Renal cortex interstitium (tissue), 11 donors: ENCODE data around the gene PARK7. TPM values are rescaled to one million over a fixed set of nuclear protein-coding genes. Genes with fewer than 3 reads are reported as not detected.

Experiments
- DNase-seq, 11 donors: peaks; one replicate each; pipeline ENCODE4 v3.0.0-alpha.2; 2013; ENCODE audit warnings: low read depth in 9 of 11, low spot score in 4 of 11; ENCODE audit errors: extremely low read depth in 1 of 11
- polyA plus RNA-seq, 3 donors: library from polyadenylated mRNA; unstranded; fragments of 120-200 nt; gene quantifications; one replicate each; pipeline ENCODE4 v1.2.1, GENCODE V29; 2013; ENCODE audit not compliant: insufficient read length in 3 of 3

The PARK7 gene
- polyA plus RNA-seq, 3 donors = 303 to 345 (median 330) TPM

- DNase-seq = no peak
These were observed 3.0 kb downstream of the PARK7 start for GRCh38 chr1:7964476-7964875.

GRCh38 chr1:7967196-7967595 is 5.7 kb downstream of the PARK7 start:
- DNase-seq = no peak

- no peak for DNase-seq
These were observed 6.1 kb downstream of the PARK7 start for GRCh38 chr1:7967651-7968050.

DNA sequence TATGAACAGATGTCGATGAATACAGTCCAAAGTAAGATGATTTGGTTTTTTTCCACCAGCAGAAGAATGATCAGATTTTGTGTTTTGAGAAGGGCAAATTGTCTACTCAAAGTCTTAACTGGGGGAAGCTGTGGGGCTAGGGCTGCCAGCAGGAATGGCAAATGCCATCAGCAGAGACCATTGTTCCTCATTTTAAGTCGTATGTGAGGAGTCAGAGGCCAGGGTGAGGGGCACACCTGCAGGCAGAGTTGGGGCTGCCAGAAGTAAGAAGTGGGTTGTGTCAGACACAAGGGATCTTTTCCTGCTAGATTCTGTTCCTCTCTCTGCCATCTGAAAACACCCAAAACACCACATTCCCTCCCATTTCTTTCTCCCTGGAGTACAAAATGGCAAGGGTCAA is 8.7 kb downstream of the PARK7 start:
- DNase-seq = no peak

DNA sequence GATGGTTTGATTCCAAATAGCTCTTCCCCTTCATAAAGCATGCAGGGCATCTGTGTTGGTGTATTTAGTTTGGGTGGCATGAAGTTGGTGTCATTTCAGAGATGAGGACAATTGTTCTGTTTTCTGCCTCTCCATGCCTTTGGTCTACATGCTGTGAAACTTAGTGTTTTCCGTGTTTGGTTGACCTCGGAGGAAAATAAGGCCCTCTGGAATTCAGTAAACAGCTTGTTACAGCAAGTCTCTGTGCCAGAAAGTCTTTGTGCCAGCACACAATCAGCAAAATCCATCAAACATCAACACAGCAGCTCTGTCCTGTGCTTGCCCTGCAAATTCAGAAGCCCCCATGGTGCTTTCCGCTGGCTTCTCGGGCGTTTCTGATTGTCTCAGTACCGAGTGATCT is 9.5 kb downstream of the PARK7 start:
- no peak for DNase-seq

DNA sequence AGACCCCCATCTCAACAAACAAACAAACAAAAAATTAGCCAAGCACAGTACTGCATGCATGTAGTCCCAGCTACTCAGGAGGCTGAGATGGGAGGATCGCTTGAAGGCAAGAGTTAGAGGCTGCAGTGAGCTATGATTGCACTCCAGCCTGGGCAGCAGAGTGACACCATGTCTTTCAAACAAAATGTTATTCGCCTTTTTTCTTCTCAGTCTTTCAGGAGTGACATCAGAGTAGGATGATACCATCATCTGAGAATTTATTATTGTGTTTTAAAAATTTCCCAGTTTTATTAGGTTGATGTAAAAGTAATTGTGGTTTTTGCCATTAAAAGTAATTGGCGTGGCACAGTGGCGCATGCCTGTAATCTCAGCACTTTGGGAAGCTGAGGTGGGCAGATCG is 10.8 kb downstream of the PARK7 start:
- no peak for DNase-seq

DNA sequence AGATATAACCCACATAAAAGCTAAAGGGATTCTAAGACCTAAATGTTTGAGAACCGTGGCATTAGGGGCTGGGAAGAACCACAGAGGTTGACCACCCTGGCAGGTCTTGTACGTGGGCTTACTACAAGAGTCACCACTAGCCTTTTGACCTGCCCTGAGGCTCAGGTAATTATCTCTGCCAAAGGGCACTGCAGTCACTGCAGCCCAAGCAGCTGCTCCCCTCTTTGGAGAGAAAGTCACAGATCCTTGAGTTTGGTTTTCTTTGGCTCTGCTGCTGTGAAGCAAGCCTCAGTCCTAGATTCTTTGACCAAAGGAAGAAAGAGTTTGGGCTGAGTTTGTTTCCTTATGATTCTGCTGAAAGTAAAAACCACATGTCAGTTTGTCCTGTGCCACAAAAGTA is 11.6 kb downstream of the PARK7 start:
- no peak for DNase-seq

- peak in 10 of 11 donors; percentile 52 to 70 (median 63) for DNase-seq
These were observed 13.8 kb downstream of the PARK7 start for GRCh38 chr1:7975212-7975865.

DNA sequence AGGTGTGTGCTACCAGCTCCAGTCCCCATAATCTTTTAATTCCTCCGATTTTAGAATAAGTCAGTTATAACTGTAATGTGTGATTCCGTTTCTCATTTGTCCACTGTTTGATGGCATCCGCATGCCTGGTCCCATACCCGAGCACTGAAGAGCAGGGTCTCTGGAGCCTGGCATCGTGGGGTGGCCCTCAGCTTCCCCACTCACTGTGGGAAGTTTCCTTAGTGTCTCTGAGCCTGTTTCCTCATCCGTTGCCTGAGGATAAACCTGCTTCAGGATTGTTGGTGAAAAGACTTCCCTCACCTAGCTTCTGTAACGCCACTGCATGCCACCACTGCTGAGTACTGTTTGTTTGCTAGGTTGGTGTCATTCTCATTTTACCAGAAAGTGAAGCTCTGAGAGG is 19.5 kb downstream of the PARK7 start:
- DNase-seq = no peak

DNA sequence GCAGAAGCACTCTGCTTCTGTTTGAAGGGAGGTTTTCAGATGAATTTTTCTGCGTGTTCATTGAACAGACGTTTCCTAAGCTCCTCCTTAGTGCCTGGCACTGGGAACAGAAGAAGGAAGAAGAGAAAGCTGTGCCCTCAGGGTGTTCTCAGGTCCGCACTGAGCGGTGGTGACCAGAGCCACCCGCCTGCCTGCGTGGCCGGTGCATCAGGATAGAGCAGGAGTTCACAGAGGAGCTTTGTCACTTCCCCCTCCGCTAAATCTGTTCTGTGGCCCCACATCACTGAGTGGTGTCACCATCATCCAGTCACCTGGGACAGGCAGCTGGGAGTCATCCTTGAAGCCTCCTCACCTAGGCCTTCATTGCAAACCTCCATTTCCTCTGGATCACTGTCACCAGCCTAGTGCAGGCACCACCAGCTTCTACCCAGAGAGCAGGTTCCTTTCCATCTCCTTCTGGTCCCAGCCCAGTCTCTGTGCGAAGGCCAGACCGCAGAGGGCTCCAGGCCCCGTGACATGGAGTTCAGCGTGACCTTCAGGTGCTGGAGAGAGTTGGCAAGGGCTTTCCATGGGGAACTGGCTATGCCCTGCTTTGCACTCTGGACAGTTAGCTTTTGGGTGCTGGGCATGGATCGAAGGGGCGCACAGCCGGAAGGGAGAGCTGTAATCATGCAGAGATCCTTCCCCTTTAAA is 21.7 kb downstream of the PARK7 start:
- no peak for DNase-seq

- DNase-seq = peak in 1 of 11 donors; percentile 16
These were observed 23.3 kb downstream of the PARK7 start for GRCh38 chr1:7984811-7985210.

- DNase-seq = no peak
These were observed 24.5 kb downstream of the PARK7 start for GRCh38 chr1:7985851-7986612.

- DNase-seq = no peak
These were observed 26.0 kb downstream of the PARK7 start for GRCh38 chr1:7987528-7987927.

DNA sequence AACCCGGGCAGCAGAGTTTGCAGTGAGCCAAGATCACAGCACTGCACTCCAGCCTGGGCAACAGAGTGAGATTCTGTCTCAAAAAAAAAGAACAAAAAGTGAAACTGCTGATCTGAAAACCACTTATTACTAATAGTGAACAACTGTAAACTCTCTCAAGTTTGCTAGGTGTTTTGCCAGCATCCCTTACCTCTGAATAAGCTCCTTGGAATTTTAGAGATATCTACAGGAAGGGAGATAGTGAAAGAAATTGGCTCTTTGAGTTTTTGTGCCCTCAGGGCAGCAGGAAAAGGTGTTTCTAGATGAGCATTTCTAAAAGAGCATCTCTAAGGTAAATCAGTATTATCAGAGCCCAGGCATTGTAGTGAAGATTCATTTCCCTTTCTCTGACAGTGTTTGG is 27.1 kb downstream of the PARK7 start:
- DNase-seq = no peak

- no peak for DNase-seq
These were observed 28.4 kb downstream of the PARK7 start for GRCh38 chr1:7989762-7990428.

DNA sequence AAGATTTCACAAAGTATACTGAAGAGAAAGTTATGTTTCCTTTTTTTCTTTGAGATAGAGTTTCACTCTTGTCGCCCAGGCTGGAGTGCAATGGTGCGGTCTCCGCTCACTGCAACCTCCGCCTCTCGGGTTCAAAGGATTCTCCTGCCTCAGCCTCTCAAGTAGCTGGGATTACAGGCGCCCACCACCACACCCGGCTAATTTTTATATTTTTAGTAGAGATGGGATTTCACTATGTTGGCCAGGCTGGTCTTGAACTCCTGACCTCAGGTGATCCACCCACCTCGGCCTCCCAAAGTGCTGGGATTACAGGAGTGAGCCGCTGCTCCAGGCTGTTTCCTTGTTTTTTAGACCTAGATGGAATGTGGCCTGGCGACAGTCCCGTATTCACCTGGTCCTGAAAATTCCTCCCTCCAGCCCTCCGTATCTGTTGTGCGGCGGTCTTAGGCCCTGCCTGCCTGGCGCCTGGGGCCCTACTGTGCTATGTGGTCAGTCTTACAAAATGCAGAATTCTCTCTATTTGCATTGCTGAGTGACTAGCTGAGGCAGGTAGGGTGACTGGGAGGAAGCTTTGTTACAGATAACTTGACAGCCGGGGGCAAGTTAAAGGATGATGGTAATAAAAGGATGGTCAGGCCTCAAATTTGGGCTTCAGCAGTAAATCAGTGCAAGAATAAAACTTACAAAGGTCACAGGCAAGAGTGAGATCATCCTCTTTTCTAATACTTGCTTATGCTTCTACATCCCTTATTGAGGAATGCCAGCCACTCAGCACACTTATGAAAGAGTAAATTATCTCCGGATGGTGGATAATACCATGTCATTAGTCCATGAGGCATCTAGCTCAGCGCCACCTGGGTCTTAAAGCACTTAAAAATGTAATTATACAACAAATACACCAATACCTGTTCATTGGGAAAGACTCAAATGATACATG is 30.3 kb downstream of the PARK7 start:
- no peak for DNase-seq

DNA sequence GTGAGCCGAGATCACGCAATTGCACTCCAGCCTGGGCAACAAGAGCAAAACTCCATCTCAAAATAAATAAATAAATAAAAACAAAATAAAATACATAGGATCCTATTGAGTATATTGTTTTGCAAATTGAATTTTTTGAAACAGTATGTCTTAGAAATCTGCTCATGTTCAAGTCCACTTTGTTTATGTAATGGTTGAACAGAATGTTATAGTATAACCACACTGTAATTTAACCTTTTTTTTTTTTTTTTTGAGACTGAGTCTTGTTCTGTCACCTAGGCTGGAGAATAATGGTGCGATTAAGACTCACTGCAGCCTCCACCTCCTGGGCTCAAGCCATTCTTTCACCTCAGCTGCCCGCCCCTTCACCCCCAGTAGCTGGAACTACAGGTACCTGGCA is 31.4 kb downstream of the PARK7 start:
- DNase-seq = no peak

GRCh38 chr1:7993593-7994479 is 32.3 kb downstream of the PARK7 start:
- no peak for DNase-seq
